ENCODE results near the gene POLQ. TPM values are rescaled to one million over a fixed set of nuclear protein-coding genes. Genes with fewer than 3 reads are reported as not detected.

The POLQ gene
- total and polyA plus RNA-seq, 2 donors from 2014 or later: 0.35 TPM; not detected in 1

GRCh38 chr3:121443456-121443855, 102.3 kb downstream of the POLQ start:
- DNase-seq: no peak
- Histone ChIP-seq H3K9me3 (ENCODE audit: control insufficient read depth in 2 of 3, insufficient read depth in 1 of 3, low read length in 3 of 3) (no peaks in the 10 kb centered on the region), H3K27me3 (ENCODE audit: control insufficient read depth, insufficient read depth, low read length) (no peaks in the 10 kb centered on the region), H3K9ac (ENCODE audit: low read length in 3 of 3) (no peak overlapping the region), H3K36me3 (ENCODE audit: control insufficient read depth in 2 of 3, insufficient read depth in 3 of 3, low read length in 3 of 3) (no peaks in the 10 kb centered on the region), H3K4me3 (ENCODE audit: low read length in 3 of 3) (no peak overlapping the region), H3K27ac (ENCODE audit: low read depth in 2 of 2, low read length in 2 of 2) (no peak overlapping the region), H3K4me1 (ENCODE audit: control insufficient read depth in 2 of 3, insufficient read depth in 2 of 3, low read depth in 1 of 3, low read length in 3 of 3) (no peaks in the 10 kb centered on the region)
- no peak for FAIRE-seq
- TF ChIP-seq, protein P1, sequence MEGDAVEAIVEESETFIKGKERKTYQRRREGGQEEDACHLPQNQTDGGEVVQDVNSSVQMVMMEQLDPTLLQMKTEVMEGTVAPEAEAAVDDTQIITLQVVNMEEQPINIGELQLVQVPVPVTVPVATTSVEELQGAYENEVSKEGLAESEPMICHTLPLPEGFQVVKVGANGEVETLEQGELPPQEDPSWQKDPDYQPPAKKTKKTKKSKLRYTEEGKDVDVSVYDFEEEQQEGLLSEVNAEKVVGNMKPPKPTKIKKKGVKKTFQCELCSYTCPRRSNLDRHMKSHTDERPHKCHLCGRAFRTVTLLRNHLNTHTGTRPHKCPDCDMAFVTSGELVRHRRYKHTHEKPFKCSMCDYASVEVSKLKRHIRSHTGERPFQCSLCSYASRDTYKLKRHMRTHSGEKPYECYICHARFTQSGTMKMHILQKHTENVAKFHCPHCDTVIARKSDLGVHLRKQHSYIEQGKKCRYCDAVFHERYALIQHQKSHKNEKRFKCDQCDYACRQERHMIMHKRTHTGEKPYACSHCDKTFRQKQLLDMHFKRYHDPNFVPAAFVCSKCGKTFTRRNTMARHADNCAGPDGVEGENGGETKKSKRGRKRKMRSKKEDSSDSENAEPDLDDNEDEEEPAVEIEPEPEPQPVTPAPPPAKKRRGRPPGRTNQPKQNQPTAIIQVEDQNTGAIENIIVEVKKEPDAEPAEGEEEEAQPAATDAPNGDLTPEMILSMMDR (IDR thresholded peaks at IDR 0.05; ENCODE audit: borderline replicate concordance, extremely low read depth, insufficient read depth): no peak
- intact Hi-C loops (cut with DNase I): no loop called here

- Histone ChIP-seq H3K36me3 (ENCODE audit: control insufficient read depth in 2 of 3, insufficient read depth in 3 of 3, low read length in 3 of 3) (no peaks in the 10 kb centered on the region), H3K9ac (ENCODE audit: low read length in 3 of 3) (no peak overlapping the region), H3K27ac (ENCODE audit: low read depth in 2 of 2, low read length in 2 of 2) (no peak overlapping the region), H3K9me3 (ENCODE audit: control insufficient read depth in 2 of 3, insufficient read depth in 1 of 3, low read length in 3 of 3) (no peaks in the 10 kb centered on the region), H3K4me3 (ENCODE audit: low read length in 3 of 3) (no peak overlapping the region), H3K4me1 (ENCODE audit: control insufficient read depth in 2 of 3, insufficient read depth in 2 of 3, low read depth in 1 of 3, low read length in 3 of 3) (peaks cover 0 to 2% (median 0%) of the 10 kb centered on the region in 3 donors), H3K27me3 (ENCODE audit: control insufficient read depth, insufficient read depth, low read length) (no peaks in the 10 kb centered on the region)
- FAIRE-seq (no peak), DNase-seq (no peak)
- TF ChIP-seq, protein P1 (IDR thresholded peaks at IDR 0.05; ENCODE audit: borderline replicate concordance, extremely low read depth, insufficient read depth): no peak
- intact Hi-C loops (cut with DNase I): no loop called here
Observed at GRCh38 chr3:121436641-121437040, 109.1 kb downstream of the POLQ start.

GRCh38 chr3:121436074-121436473, 109.7 kb downstream of the POLQ start:
- Histone ChIP-seq H3K36me3 (ENCODE audit: control insufficient read depth in 2 of 3, insufficient read depth in 3 of 3, low read length in 3 of 3) (no peaks in the 10 kb centered on the region), H3K9me3 (ENCODE audit: control insufficient read depth in 2 of 3, insufficient read depth in 1 of 3, low read length in 3 of 3) (no peaks in the 10 kb centered on the region), H3K27ac (ENCODE audit: low read depth in 2 of 2, low read length in 2 of 2) (no peak overlapping the region), H3K4me3 (ENCODE audit: low read length in 3 of 3) (no peak overlapping the region), H3K9ac (ENCODE audit: low read length in 3 of 3) (no peak overlapping the region), H3K4me1 (ENCODE audit: control insufficient read depth in 2 of 3, insufficient read depth in 2 of 3, low read depth in 1 of 3, low read length in 3 of 3) (peaks cover 0 to 2% (median 0%) of the 10 kb centered on the region in 3 donors), H3K27me3 (ENCODE audit: control insufficient read depth, insufficient read depth, low read length) (no peaks in the 10 kb centered on the region)
- FAIRE-seq (no peak), DNase-seq (no peak)
- intact Hi-C loops (cut with DNase I): no loop called here
- TF ChIP-seq, protein P1 (IDR thresholded peaks at IDR 0.05; ENCODE audit: borderline replicate concordance, extremely low read depth, insufficient read depth): no peak
